Gastroesophageal sphincter (tissue), 4 donors: Measurements from ENCODE around the gene SERPINI1. TPM values are rescaled to one million over a fixed set of nuclear protein-coding genes. Genes with fewer than 3 reads are reported as not detected.

ENCODE experiments used
- ATAC-seq: fragments of 150-250 bp; one replicate; pipeline ENCODE4 v1.9.1; 2016; ENCODE audit warnings: mild to moderate bottlenecking, moderate library complexity
- H3K27ac ChIP-seq, 4 donors: fragments of 200-600 bp; sonication (generic) in 3 of 4; 1 replicate in 3 of 4; 2 replicates in 1 of 4; pipeline ENCODE4 v1.5.1; 2016 to 2019
- H3K27me3 ChIP-seq: fragments of 200-600 bp; sonication (generic); one replicate; pipeline ENCODE4 v1.5.1; 2019
- H3K36me3 ChIP-seq, 2 donors: fragments of 200-600 bp; sonication (generic); one replicate each; pipeline ENCODE4 v1.5.1; 2019; ENCODE audit warnings: control low read depth in 1 of 2
- H3K4me1 ChIP-seq, 3 donors: fragments of 200-600 bp; sonication (generic); 1 replicate in 2 of 3; 2 replicates in 1 of 3; pipeline ENCODE4 v1.5.1; 2016 to 2019; ENCODE audit warnings: control low read depth in 2 of 3
- H3K4me3 ChIP-seq, 2 donors: fragments of 200-600 bp; sonication (generic); one replicate each; pipeline ENCODE4 v1.5.1; 2019; ENCODE audit warnings: mild to moderate bottlenecking in 1 of 2, moderate library complexity in 1 of 2
- H3K9me3 ChIP-seq, 3 donors: fragments of 200-600 bp; sonication (generic); one replicate each; pipeline ENCODE4 v1.5.1; 2017 to 2019; ENCODE audit warnings: control low read depth in 2 of 3
- CTCF ChIP-seq, 4 experiments: fragments of 200-600 bp in 2 of 4; fragments of 450-650 bp in 2 of 4; sonication (generic) in 1 of 4; IDR thresholded peaks; one replicate each; pipeline ENCODE4 v1.5.1; 2017 to 2019; ENCODE audit warnings: antibody characterized with exemption in 4 of 4, mild to moderate bottlenecking in 2 of 4, moderate library complexity in 2 of 4
- EP300 ChIP-seq: sonication (generic); formaldehyde crosslinking; IDR thresholded peaks from one replicate; pipeline ENCODE4 v1.6.1; 2017; ENCODE audit warnings: antibody characterized with exemption, mild to moderate bottlenecking
- POLR2A ChIP-seq, 2 donors: fragments of 450-650 bp; IDR thresholded peaks; one replicate each; pipeline ENCODE4 v1.6.1; 2017; ENCODE audit warnings: antibody characterized with exemption in 2 of 2, mild to moderate bottlenecking in 2 of 2, moderate library complexity in 1 of 2
- POLR2AphosphoS5 ChIP-seq: sonication (generic); formaldehyde crosslinking; IDR thresholded peaks from one replicate; pipeline ENCODE4 v1.6.1; 2017; ENCODE audit warnings: antibody characterized with exemption
- WGBS, 2 donors: methylation state at CpG; one replicate each; pipeline ENCODE4 v1.1.5; 2018; ENCODE audit warnings: low coverage in 1 of 2; 5-methylcytosine and 5-hydroxymethylcytosine counted together
- total RNA-seq, 4 donors: library from RNA; depleted of rRNA; stranded (reverse); fragments of >200 nt; gene quantifications; one replicate each; pipeline ENCODE4 v1.1.0, GENCODE V29; 2016

The SERPINI1 gene
- total RNA-seq, 4 donors from 2014 or later, result 1.6 to 13.1 (median 4.9) TPM

DNA sequence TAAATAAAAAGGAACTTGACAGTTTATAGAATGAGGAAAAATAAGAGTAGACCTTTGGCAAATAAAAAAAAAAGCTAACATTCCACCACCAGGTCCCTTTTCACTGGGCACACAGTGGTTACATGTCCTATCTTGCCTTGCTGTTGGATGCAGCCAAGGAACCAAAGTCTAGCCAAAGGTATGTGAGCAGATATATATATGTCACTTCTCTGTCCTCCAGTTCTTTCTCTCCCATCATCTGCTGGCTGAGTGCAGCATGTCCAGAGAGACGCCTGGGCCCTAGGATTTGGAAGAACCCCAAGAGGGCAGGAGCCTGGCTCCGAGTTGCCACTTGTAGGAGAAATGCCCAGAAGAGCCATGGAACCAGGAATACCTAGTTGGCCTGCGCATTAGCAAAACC, 104.7 kb downstream of the SERPINI1 start:
- H3K9me3 ChIP-seq, result no peaks in the 10 kb centered on the region
- no peaks in the 10 kb centered on the region for H3K27me3 ChIP-seq
- H3K36me3 ChIP-seq, result no peaks in the 10 kb centered on the region
- TF ChIP-seq CTCF (IDR thresholded peaks at IDR 0.05) (no peak), POLR2A (IDR thresholded peaks at IDR 0.05) (no peak), EP300 (no peak), POLR2AphosphoS5 (no peak)
- WGBS, 2 donors, result 85 to 100% methylated on average over 1 to 3 of the region's 3 CpGs
- no peak overlapping the region for H3K27ac ChIP-seq
- no peak for ATAC-seq
- peaks cover 0 to 14% (median 0%) of the 10 kb centered on the region in 3 donors for H3K4me1 ChIP-seq
- no peak overlapping the region for H3K4me3 ChIP-seq

GRCh38 chr3:167843481-167843880, 108.0 kb downstream of the SERPINI1 start:
- Histone ChIP-seq H3K4me3 (no peak overlapping the region), H3K4me1 (peaks cover 0 to 14% (median 0%) of the 10 kb centered on the region in 3 donors), H3K36me3 (no peaks in the 10 kb centered on the region), H3K9me3 (no peaks in the 10 kb centered on the region), H3K27ac (no peak overlapping the region), H3K27me3 (no peaks in the 10 kb centered on the region)
- 63 to 100% methylated on average over 1 of the region's 1 CpG for WGBS, 2 donors
- no peak for ATAC-seq
- no peak for TF ChIP-seq POLR2A (IDR thresholded peaks at IDR 0.05)
- TF ChIP-seq POLR2AphosphoS5, result no peak
- no peak for TF ChIP-seq CTCF (IDR thresholded peaks at IDR 0.05)
- no peak for TF ChIP-seq EP300

DNA sequence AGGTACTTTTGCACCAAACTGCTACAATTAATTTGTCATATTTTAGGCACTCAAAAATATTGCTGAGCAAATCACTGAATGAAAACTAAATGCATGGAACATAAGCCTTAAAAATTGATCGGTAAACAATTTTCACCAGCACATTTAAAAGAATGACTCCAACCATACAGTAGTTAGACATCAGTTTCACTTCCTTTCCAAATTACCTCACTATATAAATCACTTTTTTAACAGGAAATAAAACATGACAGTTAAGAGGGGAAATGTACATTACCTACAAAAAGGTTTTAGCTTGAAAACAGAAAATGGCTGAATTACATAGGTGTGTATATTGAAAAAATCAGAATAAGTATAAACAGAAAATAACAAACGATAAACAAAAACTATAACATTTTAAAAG, 108.4 kb downstream of the SERPINI1 start:
- H3K9me3 ChIP-seq, result no peaks in the 10 kb centered on the region
- H3K36me3 ChIP-seq, result no peaks in the 10 kb centered on the region
- H3K4me3 ChIP-seq, result no peak overlapping the region
- no peak for TF ChIP-seq POLR2A (IDR thresholded peaks at IDR 0.05)
- TF ChIP-seq POLR2AphosphoS5, result no peak
- no peak for TF ChIP-seq CTCF (IDR thresholded peaks at IDR 0.05)
- no peak for TF ChIP-seq EP300
- peaks cover 0 to 12% (median 0%) of the 10 kb centered on the region in 3 donors for H3K4me1 ChIP-seq
- no peak overlapping the region for H3K27ac ChIP-seq
- no peak for ATAC-seq
- no peaks in the 10 kb centered on the region for H3K27me3 ChIP-seq
- 81 to 92% methylated on average over 2 of the region's 2 CpGs for whole genome bisulfite sequencing, 2 donors

GRCh38 chr3:167844528-167844927, 109.0 kb downstream of the SERPINI1 start:
- ATAC-seq, result no peak
- no peak for TF ChIP-seq EP300
- no peak for TF ChIP-seq CTCF (IDR thresholded peaks at IDR 0.05)
- no peak for TF ChIP-seq POLR2AphosphoS5
- TF ChIP-seq POLR2A (IDR thresholded peaks at IDR 0.05), result no peak

DNA sequence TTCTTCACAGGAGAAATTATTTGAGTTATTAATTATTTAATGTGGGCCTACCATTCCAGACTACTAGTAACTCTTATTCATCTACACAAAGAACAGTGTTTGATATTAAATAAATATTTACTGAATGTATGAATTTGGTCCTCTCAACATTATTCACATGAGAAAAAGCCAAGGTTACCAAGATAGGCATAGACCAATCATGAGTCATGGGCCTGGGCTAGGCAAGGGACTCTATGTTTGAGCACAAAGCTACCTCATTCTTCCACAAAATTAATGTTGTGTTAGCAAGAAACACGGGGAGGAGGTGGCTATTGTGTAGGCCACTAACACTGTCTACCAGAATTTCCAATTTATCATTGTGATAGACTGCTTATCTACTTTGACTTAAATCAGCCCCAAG, 115.7 kb downstream of the SERPINI1 start:
- H3K9me3 ChIP-seq, result no peaks in the 10 kb centered on the region
- TF ChIP-seq CTCF (IDR thresholded peaks at IDR 0.05), result no peak
- no peak for TF ChIP-seq POLR2A (IDR thresholded peaks at IDR 0.05)
- no peak for TF ChIP-seq EP300
- TF ChIP-seq POLR2AphosphoS5, result no peak
- ATAC-seq, result no peak
- WGBS, 2 donors, result 19 to 71% methylated on average over 1 of the region's 1 CpG
- H3K27me3 ChIP-seq, result no peaks in the 10 kb centered on the region
- H3K4me1 ChIP-seq, result peaks cover 0 to 27% (median 8%) of the 10 kb centered on the region in 3 donors
- no peaks in the 10 kb centered on the region for H3K36me3 ChIP-seq
- no peak overlapping the region for H3K27ac ChIP-seq
- no peak overlapping the region for H3K4me3 ChIP-seq

More at GRCh38 chr3:167844528-167844927, 109.0 kb downstream of the SERPINI1 start:
- Histone ChIP-seq H3K36me3 (no peaks in the 10 kb centered on the region), H3K9me3 (no peaks in the 10 kb centered on the region), H3K27ac (no peak overlapping the region), H3K4me1 (peaks cover 0 to 6% (median 0%) of the 10 kb centered on the region in 3 donors), H3K4me3 (no peak overlapping the region), H3K27me3 (no peaks in the 10 kb centered on the region)
